HG03280 (cell line): Measurements from ENCODE around the gene HERC4.
A peak's percentile ranks its signal among the peaks of the same experiment; 100 is the strongest.
"Not testable (repeated sequence)": the region's sequence is repeated elsewhere in the genome, so short reads cannot be mapped to it uniquely, and the experiment has no call there.

Source experiments
- ATAC-seq: cut with Tn5 transposase; IDR thresholded peaks from one replicate; pipeline ENCODE4 v1.9.1; 2021; ENCODE audit warnings: mild to moderate bottlenecking, moderate library complexity; ENCODE audit not compliant: unreplicated experiment

The HERC4 gene

GRCh38 chr10:67966035-67966434, 109.0 kb downstream of the HERC4 start:
- ATAC-seq = not testable (repeated sequence)

DNA sequence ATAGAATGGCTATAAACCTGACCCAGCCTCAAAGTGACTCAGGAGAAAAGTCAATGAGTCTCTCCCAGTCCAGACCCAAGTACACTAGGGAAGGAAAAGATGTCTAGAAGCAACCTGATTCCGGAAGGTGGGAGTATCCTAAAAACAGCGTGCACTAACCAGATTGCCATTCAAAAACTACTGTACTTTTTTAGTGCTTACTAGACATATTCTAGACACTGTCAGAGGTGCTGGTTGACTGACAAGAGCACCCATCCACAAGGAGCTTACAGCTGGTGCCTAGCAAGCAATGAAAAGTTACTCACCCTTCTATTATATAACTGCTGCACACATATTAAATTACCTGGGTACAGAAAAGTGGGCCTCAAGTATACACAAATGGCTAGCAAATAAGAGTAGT, 109.6 kb downstream of the HERC4 start:
- no peak for ATAC-seq

DNA sequence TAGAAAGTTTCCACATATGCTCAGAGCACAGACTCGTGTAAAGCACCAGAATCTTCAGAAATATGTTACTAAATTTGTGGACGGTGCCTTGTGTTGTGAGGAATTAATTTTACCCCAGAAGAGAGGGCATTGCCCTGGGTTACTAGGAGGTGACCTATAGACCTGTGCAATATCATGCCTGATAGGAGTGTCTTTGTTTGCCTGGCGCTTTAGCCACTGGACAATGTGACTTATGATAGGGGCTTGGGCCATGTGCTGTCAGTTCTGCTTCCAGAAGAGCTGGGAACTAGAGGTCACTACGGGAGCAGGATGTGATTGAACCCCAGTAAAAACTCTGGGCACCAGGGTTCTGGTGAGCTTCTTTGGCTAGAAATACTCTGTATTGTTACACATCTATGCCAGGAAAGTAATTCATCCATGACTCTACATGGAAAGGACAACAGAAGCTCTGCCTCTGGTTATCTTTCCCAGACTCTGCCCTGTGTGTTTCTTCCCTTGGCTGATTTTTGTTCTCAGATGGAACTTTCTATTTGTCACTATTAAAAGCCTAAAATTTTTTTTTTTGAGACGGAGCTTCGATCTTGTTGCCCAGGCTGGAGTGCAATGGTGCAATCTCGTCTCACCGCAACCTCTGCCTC, 115.1 kb downstream of the HERC4 start:
- no peak for ATAC-seq

DNA sequence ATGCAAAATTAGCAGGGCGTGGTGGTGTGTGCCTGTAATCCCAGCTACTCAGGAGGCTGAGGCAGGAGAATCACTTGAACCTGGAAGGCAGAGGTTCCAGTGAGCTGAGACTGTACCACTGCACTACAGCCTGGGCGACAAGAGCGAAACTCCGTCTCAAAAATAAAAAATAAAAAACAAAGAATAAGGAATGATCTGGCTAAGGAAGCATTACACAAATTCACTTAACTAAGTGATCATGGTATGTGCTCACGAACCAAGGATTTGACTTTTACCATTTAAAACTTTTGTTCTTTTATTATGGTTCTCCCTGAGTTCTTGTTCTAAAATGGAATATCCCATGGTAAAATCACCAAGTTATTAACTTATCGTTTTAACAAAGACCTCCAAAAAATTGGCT, 119.5 kb downstream of the HERC4 start:
- ATAC-seq = no peak

DNA sequence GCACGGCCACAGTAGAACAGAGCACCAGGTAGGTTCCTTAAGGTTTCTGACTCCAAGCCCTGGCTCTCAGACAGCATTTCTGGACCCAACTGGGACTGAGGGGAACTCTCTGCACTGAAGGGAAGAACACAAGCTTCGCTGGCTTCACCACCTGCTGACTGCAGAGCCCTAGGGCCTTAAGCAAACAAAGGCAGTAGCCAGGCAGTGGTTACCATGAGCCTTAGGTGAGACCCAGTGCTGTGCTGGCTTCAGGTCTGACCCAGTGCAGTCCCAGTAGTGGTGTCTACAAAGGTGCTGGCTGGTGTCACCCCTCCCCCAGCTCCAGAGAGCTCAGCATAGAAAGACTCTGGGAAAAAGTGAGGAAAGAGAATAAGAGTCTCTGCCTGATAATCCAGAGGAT, 131.2 kb downstream of the HERC4 start:
- ATAC-seq = no peak

DNA sequence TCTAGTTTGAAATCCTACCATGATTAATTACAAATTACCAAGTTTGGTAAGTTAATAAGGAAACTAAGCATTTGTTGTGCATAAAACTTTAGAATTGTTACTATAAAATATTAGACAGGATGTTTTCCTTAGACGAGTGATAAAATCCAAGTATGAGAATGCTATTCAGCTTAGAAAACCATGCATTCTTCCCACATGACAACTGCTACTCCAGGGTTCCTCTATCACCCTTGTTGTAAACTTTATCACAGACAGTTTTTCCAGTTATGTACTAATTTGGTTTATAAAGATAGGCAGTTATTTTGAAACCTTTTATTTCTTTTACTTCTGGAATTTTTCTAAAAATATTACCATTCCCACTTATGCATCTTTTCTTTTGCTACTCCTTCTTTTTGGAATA, 138.7 kb downstream of the HERC4 start:
- no peak for ATAC-seq

DNA sequence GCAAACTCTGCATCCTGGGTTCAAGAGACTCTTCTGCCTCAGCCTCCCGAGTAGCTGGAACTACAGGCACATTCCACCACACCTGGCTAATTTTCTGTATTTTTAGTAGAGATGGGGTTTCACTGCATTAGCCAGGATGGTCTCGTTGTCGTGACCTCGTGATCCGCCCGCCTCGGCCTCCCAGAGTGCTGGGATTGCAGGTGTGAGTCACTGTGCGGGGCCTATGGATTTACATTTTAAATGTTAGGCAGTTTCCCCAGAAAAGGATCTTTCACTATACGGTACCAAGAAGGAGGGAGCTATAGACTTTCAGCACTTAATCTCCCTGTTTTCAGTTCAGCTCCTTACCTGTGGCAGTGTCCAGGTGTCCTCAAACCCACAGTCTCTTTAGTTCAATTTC, 139.9 kb downstream of the HERC4 start:
- ATAC-seq = no peak

- ATAC-seq = no peak
These were observed 140.7 kb downstream of the HERC4 start for GRCh38 chr10:67934336-67934735.

DNA sequence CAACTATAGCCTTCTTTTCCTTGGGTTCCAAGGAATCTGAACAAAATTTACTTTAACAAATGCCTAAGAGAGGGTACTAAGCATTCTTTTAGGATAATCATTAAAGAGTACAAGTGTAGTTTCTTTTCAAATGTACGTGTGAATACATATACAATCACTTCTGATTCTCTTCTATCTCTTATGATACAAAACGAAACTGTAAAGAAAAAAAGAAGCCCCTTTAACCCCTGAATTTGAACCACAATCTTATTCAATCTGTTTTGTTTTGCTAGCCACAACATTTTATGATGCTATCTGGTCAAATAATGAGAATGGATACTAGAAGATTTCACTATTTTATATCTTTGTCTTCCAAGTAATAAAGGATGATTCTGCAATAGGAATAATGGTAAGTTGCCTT, 141.9 kb downstream of the HERC4 start:
- ATAC-seq = no peak

GRCh38 chr10:67926951-67927350, 148.1 kb downstream of the HERC4 start:
- ATAC-seq = no peak

- ATAC-seq = no peak
These were observed 149.6 kb downstream of the HERC4 start for GRCh38 chr10:67925449-67926005.

DNA sequence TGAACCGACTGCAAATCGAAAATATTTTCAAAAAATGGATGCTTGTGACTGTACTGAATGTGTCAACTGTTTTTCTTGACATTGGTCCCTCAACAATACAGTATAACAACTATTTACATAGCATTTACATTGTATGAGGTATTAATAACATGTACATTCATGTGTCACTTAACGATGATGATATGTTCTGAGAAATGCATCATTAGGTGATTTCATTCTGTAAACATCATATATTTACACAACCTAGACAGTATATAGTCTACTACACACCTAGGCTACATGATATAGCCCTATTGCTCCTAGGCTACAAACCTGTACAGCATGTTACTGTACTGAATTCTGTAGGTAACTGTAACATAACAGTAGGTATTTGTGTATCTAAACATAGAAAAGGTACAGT, 150.9 kb downstream of the HERC4 start:
- ATAC-seq = no peak

GRCh38 chr10:67923551-67923950, 151.5 kb downstream of the HERC4 start:
- ATAC-seq = no peak

DNA sequence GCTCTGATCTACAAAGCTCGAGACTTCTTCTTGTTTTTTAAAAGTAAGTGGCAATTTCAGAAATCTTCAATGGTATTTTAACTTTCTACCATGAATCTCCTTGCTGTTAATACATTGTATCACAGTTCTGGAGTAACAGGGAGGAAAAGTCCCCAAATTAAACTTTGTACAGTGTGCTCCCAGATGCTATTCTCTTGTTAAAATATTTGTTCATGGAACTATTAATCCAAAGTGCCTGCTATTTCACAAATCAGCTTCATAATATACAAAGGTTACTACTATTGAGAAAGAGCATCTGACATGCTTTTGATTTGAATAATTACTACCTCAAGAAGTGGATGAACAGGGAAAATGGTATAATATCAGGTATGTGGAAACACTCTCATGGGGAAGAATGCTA, 154.0 kb downstream of the HERC4 start:
- ATAC-seq = no peak

- no peak for ATAC-seq
These were observed 157.4 kb downstream of the HERC4 start for GRCh38 chr10:67917679-67918078.

DNA sequence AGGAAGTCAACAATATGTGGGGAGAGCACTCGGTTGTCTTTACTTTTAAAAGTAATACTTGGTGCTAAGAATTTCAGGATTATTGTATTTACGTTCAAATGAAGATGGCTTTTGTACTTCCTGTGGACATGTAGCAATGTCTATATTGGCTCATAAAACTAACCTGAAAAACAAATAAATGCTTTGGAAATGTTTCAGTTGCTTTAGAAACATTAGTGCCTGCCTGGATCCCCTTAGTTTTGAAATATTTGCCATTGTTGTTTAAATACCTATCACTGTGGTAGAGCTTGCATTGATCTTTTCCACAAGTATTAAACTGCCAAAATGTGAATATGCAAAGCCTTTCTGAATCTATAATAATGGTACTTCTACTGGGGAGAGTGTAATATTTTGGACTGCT, 157.9 kb downstream of the HERC4 start:
- ATAC-seq = no peak

- no peak for ATAC-seq
These were observed 160.2 kb downstream of the HERC4 start for GRCh38 chr10:67914777-67915340.

DNA sequence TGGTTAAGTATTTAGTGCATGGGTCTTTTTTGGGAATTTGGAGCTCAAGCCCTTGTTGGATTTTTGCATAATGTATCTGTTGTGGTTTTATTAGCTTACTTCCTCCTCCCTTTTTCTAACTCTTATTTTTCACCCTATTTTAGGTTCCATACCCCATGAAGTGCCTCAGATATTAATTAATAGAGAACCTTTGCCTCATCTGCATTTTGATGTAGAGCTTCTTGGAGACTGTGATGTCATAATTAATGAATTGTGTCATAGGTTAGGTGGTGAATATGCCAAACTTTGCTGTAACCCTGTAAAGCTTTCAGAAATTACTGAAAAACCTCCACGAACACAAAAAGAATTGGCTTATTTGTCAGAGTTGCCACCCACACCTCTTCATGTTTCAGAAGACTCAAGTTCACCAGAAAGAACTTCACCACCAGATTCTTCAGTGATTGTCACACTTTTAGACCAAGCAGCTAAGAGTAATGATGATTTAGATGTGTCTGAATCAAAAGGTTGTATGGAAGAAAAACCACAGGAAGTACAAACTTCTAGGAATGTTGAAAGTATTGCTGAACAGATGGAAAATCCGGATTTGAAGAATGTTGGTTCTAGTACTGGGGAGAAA, 162.6 kb downstream of the HERC4 start:
- no peak for ATAC-seq

DNA sequence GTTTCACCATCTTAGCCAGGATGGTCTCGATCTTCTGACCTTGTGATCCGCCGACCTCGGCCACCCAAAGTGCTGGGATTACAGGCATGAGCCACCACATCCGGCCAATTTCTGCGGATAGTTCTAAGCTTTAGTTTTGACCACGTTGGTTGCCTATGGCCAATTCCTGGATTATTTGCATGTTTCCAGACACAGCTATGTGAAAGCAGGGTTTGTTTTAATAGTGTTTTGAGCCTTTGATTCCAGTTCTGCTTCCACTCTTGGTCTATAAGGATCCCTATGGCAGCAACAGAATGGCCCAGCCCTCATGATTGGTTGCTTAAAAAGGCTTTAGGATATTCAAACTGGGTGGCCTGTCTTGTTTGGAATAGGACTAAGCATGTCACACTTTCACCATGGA, 171.5 kb downstream of the HERC4 start:
- no peak for ATAC-seq

DNA sequence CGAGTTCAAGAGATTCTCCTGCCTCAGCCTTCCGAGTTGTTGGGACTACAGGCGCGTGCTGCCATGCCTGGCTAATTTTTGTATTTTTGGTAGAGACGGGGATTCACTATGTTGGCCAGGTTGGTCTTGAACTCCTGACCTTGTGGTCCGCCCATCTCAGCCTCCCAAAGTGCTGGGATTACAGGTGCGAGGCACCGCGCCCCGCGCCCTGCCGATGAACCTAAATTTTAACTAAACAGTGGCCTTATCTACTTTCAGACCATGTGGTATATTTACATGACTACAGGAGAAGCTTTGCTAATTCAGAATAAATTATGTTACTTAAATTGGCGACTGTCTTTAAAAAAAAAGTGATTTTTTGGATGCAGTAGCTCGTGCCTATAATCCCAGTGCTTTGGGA, 181.4 kb downstream of the HERC4 start:
- no peak for ATAC-seq

DNA sequence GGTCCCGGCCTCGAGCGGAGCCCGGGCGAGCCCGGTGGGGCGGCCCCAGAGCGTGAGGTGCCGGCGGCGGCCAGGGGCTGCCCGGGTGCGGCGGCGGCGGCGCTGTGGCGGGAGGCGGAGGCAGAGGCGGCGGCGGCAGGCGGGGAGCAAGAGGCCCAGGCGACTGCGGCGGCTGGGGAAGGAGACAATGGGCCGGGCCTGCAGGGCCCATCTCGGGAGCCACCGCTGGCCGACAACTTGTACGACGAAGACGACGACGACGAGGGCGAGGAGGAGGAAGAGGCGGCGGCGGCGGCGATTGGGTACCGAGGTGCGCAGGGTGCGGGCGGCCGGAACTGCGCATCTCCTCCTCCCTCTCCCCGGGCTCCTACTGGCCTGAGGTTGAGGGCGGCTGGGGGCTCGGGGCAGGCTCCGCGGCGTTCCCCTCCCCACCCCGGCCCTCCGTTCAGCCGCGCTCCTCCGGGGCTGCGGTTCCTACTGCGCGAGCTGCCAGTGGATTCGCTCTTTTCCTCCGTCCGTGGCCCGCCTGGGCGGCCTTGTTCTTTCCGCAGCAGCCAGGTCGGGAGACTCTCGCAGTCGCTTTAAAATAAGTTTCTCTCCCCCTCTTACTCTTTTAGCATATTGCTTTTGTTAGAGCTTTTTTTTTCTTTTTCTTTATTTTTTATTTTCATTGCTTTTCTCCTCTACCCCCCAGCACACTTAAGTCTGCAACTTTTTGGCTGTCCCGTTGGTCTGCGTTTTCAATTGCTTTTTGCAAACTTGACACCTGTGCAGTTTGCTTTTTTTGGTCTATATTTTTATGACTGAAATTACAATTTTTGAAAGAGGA, 190.0 kb downstream of the HERC4 start:
- ATAC-seq = peak; percentile 61
